ENCODE data around the gene PDGFB. TPM values are rescaled to one million over a fixed set of nuclear protein-coding genes. Genes with fewer than 3 reads are reported as not detected.
A peak's percentile ranks its signal among the peaks of the same experiment; 100 is the strongest.

PDGFB gene
- total RNA-seq, 2 donors from 2014 or later, result 10.8 to 12.6 TPM

GRCh38 chr22:39240831-39241793, 3.7 kb downstream of the PDGFB start:
- peaks cover 30 to 46% of the 10 kb centered on the region in 2 donors for H3K4me1 ChIP-seq (ENCODE audit: control insufficient read depth in 1 of 2, low read depth in 2 of 2)
- peaks cover 2% of the 10 kb centered on the region for H3K27me3 ChIP-seq (replicated peaks; ENCODE audit: insufficient read depth)

GRCh38 chr22:39239561-39240423, 5.0 kb downstream of the PDGFB start:
- ATAC-seq (ENCODE audit: insufficient number of reproducible peaks, low FRiP score, low read depth), result no peak
- no peak overlapping the region for H3K4me3 ChIP-seq

More at GRCh38 chr22:39240831-39241793, 3.7 kb downstream of the PDGFB start:
- DNase-seq (ENCODE audit: low spot score), result no peak
- TF ChIP-seq CTCF (IDR thresholded peaks at IDR 0.05), result no peak
- H3K9me3 ChIP-seq, result no peaks in the 10 kb centered on the region
- no peak overlapping the region for H3K27ac ChIP-seq
- no peaks in the 10 kb centered on the region for H3K36me3 ChIP-seq
- H3K4me3 ChIP-seq, result peak overlapping the region; percentile 72
- no peak for ATAC-seq (ENCODE audit: insufficient number of reproducible peaks, low FRiP score, low read depth)

GRCh38 chr22:39238966-39239505, 5.7 kb downstream of the PDGFB start:
- ATAC-seq (ENCODE audit: insufficient number of reproducible peaks, low FRiP score, low read depth) (no peak), DNase-seq (ENCODE audit: low spot score) (no peak)
- no peak for TF ChIP-seq CTCF (IDR thresholded peaks at IDR 0.05)
- H3K4me1 ChIP-seq (ENCODE audit: control insufficient read depth in 1 of 2, low read depth in 2 of 2), result peaks cover 23 to 42% of the 10 kb centered on the region in 2 donors
- no peak overlapping the region for H3K27ac ChIP-seq
- H3K36me3 ChIP-seq, result no peaks in the 10 kb centered on the region
- H3K4me3 ChIP-seq, result no peak overlapping the region
- H3K27me3 ChIP-seq (replicated peaks; ENCODE audit: insufficient read depth), result no peaks in the 10 kb centered on the region
- H3K9me3 ChIP-seq, result no peaks in the 10 kb centered on the region

More at GRCh38 chr22:39239561-39240423, 5.0 kb downstream of the PDGFB start:
- Histone ChIP-seq H3K36me3 (no peaks in the 10 kb centered on the region), H3K27ac (no peak overlapping the region), H3K27me3 (replicated peaks; ENCODE audit: insufficient read depth) (no peaks in the 10 kb centered on the region), H3K9me3 (no peaks in the 10 kb centered on the region), H3K4me1 (ENCODE audit: control insufficient read depth in 1 of 2, low read depth in 2 of 2) (peaks cover 27 to 46% of the 10 kb centered on the region in 2 donors)
- no peak for DNase-seq (ENCODE audit: low spot score)
- no peak for TF ChIP-seq CTCF (IDR thresholded peaks at IDR 0.05)

GRCh38 chr22:39238561-39238960, 6.2 kb downstream of the PDGFB start:
- DNase-seq (ENCODE audit: low spot score) (no peak), ATAC-seq (ENCODE audit: insufficient number of reproducible peaks, low FRiP score, low read depth) (no peak)
- Histone ChIP-seq H3K27ac (no peak overlapping the region), H3K27me3 (replicated peaks; ENCODE audit: insufficient read depth) (no peaks in the 10 kb centered on the region), H3K9me3 (no peaks in the 10 kb centered on the region), H3K4me3 (no peak overlapping the region), H3K4me1 (ENCODE audit: control insufficient read depth in 1 of 2, low read depth in 2 of 2) (peaks cover 24 to 39% of the 10 kb centered on the region in 2 donors), H3K36me3 (no peaks in the 10 kb centered on the region)
- no peak for TF ChIP-seq CTCF (IDR thresholded peaks at IDR 0.05)

Data from thoracic aorta (tissue), 2 donors.